Measurements from ENCODE around the gene OVOL1. TPM values are rescaled to one million over a fixed set of nuclear protein-coding genes. Genes with fewer than 3 reads are reported as not detected.
A peak's percentile ranks its signal among the peaks of the same experiment; 100 is the strongest.

Gene OVOL1
- total RNA-seq, 1 donor from 2014 or later, result not detected

GRCh38 chr11:65793144-65793581 lies 6.3 kb downstream of the OVOL1 start:
- DNase-seq, result no peak

- no peak for DNase-seq
Measured at GRCh38 chr11:65793625-65794400, 7.0 kb downstream of the OVOL1 start.

- no peak for DNase-seq
Measured at GRCh38 chr11:65794570-65795510, 8.0 kb downstream of the OVOL1 start.

- DNase-seq, result no peak
Measured at GRCh38 chr11:65796726-65797601, 10.1 kb downstream of the OVOL1 start.

GRCh38 chr11:65797711-65798110 lies 10.8 kb downstream of the OVOL1 start:
- DNase-seq, result no peak

GRCh38 chr11:65798882-65799281 lies 12.0 kb downstream of the OVOL1 start:
- DNase-seq, result no peak

- DNase-seq, result no peak
Measured at GRCh38 chr11:65801153-65801987, 14.5 kb downstream of the OVOL1 start.

GRCh38 chr11:65802841-65803240 lies 16.0 kb downstream of the OVOL1 start:
- no peak for DNase-seq

- DNase-seq, result no peak
Measured at GRCh38 chr11:65803797-65804492, 17.1 kb downstream of the OVOL1 start.

GRCh38 chr11:65806979-65807378 lies 20.1 kb downstream of the OVOL1 start:
- no peak for DNase-seq

GRCh38 chr11:65808744-65809341 lies 22.0 kb downstream of the OVOL1 start:
- DNase-seq, result no peak

- no peak for DNase-seq
Measured at GRCh38 chr11:65809496-65809895, 22.6 kb downstream of the OVOL1 start.

- no peak for DNase-seq
Measured at GRCh38 chr11:65810046-65810868, 23.4 kb downstream of the OVOL1 start.

- DNase-seq, result no peak
Measured at GRCh38 chr11:65811764-65812475, 25.1 kb downstream of the OVOL1 start.

- peak; percentile 10 for DNase-seq
Measured at GRCh38 chr11:65814131-65814985, 27.5 kb downstream of the OVOL1 start.

GRCh38 chr11:65814986-65815565 lies 28.2 kb downstream of the OVOL1 start:
- DNase-seq, result no peak

- no peak for DNase-seq
Measured at GRCh38 chr11:65816696-65817095, 29.8 kb downstream of the OVOL1 start.

All from dermis blood vessel endothelial cell (primary cell).